Measurements from ENCODE around the gene PDE3A.

DNA sequence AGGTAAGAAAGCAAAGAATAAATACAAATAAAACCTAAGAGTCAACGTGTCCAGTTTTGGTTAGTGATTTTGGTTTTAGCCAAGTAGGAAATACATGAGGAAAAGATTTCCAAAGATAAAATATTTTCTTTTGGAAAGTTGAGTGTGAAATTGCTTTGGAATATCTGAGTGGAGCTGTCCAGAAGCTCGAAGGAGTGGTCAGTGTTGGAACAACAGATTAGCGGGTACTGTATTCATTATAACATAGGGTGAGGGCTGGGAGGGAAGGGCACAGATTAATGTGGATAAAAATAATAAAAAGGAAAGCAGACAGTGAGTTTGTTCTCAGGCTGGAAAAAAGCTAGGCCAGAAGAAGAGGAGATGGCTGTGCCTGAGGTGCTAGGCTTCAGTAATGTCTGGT lies 225.3 kb downstream of the PDE3A start:
- TF ChIP-seq, protein P1, sequence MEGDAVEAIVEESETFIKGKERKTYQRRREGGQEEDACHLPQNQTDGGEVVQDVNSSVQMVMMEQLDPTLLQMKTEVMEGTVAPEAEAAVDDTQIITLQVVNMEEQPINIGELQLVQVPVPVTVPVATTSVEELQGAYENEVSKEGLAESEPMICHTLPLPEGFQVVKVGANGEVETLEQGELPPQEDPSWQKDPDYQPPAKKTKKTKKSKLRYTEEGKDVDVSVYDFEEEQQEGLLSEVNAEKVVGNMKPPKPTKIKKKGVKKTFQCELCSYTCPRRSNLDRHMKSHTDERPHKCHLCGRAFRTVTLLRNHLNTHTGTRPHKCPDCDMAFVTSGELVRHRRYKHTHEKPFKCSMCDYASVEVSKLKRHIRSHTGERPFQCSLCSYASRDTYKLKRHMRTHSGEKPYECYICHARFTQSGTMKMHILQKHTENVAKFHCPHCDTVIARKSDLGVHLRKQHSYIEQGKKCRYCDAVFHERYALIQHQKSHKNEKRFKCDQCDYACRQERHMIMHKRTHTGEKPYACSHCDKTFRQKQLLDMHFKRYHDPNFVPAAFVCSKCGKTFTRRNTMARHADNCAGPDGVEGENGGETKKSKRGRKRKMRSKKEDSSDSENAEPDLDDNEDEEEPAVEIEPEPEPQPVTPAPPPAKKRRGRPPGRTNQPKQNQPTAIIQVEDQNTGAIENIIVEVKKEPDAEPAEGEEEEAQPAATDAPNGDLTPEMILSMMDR (IDR thresholded peaks at IDR 0.05; ENCODE audit: low read depth, low read length, poor library complexity, severe bottlenecking), result no peak
- TF ChIP-seq EZH2phosphoT487 (IDR thresholded peaks at IDR 0.05; ENCODE audit: borderline replicate concordance, low read length), result no peak

All from DOHH2 (cell line).